SK-N-SH (cell line): Measurements from ENCODE around the gene FAM181A. TPM values are rescaled to one million over a fixed set of nuclear protein-coding genes. Genes with fewer than 3 reads are reported as not detected.

ENCODE experiments used
- CTCF ChIA-PET: fragments of 300-600, 350-600 bp; formaldehyde crosslinking; extraction: SDS; loops from one replicate; lab custom pipeline; 2021; lab: Yijun Ruan, JAX
- POLR2A ChIA-PET: fragments of 350-600 bp; sonication (Branson Sonifier 250); formaldehyde crosslinking; extraction: SDS; loops from one replicate; lab custom pipeline; 2020; ENCODE audit warnings: antibody characterized with exemption, inconsistent platforms; lab: Yijun Ruan, JAX
- DNase-seq: peaks from one replicate; pipeline ENCODE4 v3.0.0; 2012
- H2AFZ ChIP-seq: fragments of 200-600 bp; sonication (generic); 2 replicates; pipeline ENCODE4 v1.8.1; 2016; ENCODE audit warnings: antibody characterized with exemption, mild to moderate bottlenecking, low read depth
- H3F3A ChIP-seq: fragments of 200-600 bp; sonication (generic); replicated peaks from 2 replicates; pipeline ENCODE3; 2016; ENCODE audit warnings: antibody characterized with exemption, mild to moderate bottlenecking; ENCODE audit not compliant: insufficient read depth
- H3K27ac ChIP-seq, 2 experiments: fragments of 200-500 bp in 1 of 2; fragments of 200-600 bp in 1 of 2; sonication (Bioruptor generic) in 1 of 2; sonication (generic), shearing (Covaris generic) in 1 of 2; 2 replicates each; pipeline versions ENCODE4 v1.5.1 to v1.6.1; 2014 to 2016; ENCODE audit warnings: low read depth in 2 of 2, inconsistent platforms in 1 of 2, low read length in 1 of 2, mild to moderate bottlenecking in 1 of 2, mixed read lengths in 1 of 2
- H3K27me3 ChIP-seq: fragments of 200-600 bp; sonication (generic), shearing (Covaris generic); 2 replicates; pipeline ENCODE4 v1.6.1; 2016; ENCODE audit warnings: mixed run types; ENCODE audit not compliant: insufficient read depth
- H3K36me3 ChIP-seq, 2 experiments: fragments of 200-500 bp in 1 of 2; fragments of 200-600 bp in 1 of 2; sonication (Bioruptor generic) in 1 of 2; sonication (generic) in 1 of 2; replicated peaks in 1 of 2; 2 replicates each; pipeline versions ENCODE3 to v1.5.1; 2014 to 2016; ENCODE audit warnings: low read length in 1 of 2, mild to moderate bottlenecking in 1 of 2; ENCODE audit not compliant: insufficient read depth in 2 of 2, control insufficient read depth in 1 of 2
- H3K4me1 ChIP-seq, 2 experiments: fragments of 200-500 bp in 1 of 2; fragments of 200-600 bp in 1 of 2; sonication (Bioruptor generic) in 1 of 2; sonication (generic), shearing (Covaris generic) in 1 of 2; 2 replicates each; pipeline versions ENCODE4 v1.5.1 to v1.6.1; 2014 to 2016; ENCODE audit warnings: low read depth in 1 of 2, low read length in 1 of 2, mixed run types in 1 of 2; ENCODE audit not compliant: insufficient read depth in 2 of 2, control insufficient read depth in 1 of 2
- H3K4me2 ChIP-seq: fragments of 200-600 bp; sonication (generic), shearing (Covaris generic); 2 replicates; pipeline ENCODE4 v1.6.1; 2017; ENCODE audit warnings: mixed run types
- H3K4me3 ChIP-seq, 2 experiments: fragments of 200-500 bp in 1 of 2; fragments of 200-600 bp in 1 of 2; sonication (Bioruptor generic) in 1 of 2; sonication (generic), shearing (Covaris generic) in 1 of 2; 2 replicates each; pipeline versions ENCODE4 v1.5.1 to v1.8.1; 2014 to 2016; ENCODE audit warnings: low read depth in 2 of 2, inconsistent platforms in 1 of 2, low read length in 1 of 2, mild to moderate bottlenecking in 1 of 2, mixed read lengths in 1 of 2, moderate library complexity in 1 of 2
- H3K79me2 ChIP-seq: fragments of 200-600 bp; sonication (generic); 2 replicates; pipeline ENCODE4 v1.8.1; 2017; ENCODE audit warnings: mild to moderate bottlenecking; ENCODE audit not compliant: insufficient read depth
- H3K9ac ChIP-seq: fragments of 200-600 bp; sonication (generic); 2 replicates; pipeline ENCODE4 v1.6.1; 2017; ENCODE audit warnings: mixed run types
- H3K9me2 ChIP-seq: fragments of 200-600 bp; sonication (generic); 2 replicates; pipeline ENCODE4 v1.6.1; 2017; ENCODE audit warnings: mixed run types
- H3K9me3 ChIP-seq: fragments of 200-600 bp; sonication (generic); 2 replicates; pipeline ENCODE4 v1.6.1; 2017; ENCODE audit warnings: mixed run types, mild to moderate bottlenecking, moderate library complexity
- H4K20me1 ChIP-seq: fragments of 200-600 bp; sonication (generic); 2 replicates; pipeline ENCODE4 v1.6.1; 2017; ENCODE audit warnings: mild to moderate bottlenecking, mixed run types; ENCODE audit not compliant: insufficient read depth
- CHD2 ChIP-seq: fragments of 150-350 bp; IDR thresholded peaks from 2 replicates; pipeline ENCODE4 v1.6.1; 2018; ENCODE audit warnings: low read length; ENCODE audit not compliant: partially characterized antibody
- CTCF ChIP-seq: fragments of 200-600 bp; sonication (generic); IDR thresholded peaks from 2 replicates; pipeline ENCODE4 v1.6.1; 2017; ENCODE audit warnings: antibody characterized with exemption, mild to moderate bottlenecking, moderate library complexity
- ELF1 ChIP-seq: IDR thresholded peaks from 2 replicates; pipeline ENCODE4 v1.4.0; 2012
- EZH2phosphoT487 ChIP-seq: fragments of 200-600 bp; sonication (generic); IDR thresholded peaks from 2 replicates; pipeline ENCODE4 v1.6.1; 2017; ENCODE audit warnings: low read depth, mixed run types, mild to moderate bottlenecking, antibody characterized with exemption, moderate library complexity, borderline replicate concordance
- FOSL2 ChIP-seq: IDR thresholded peaks from 2 replicates; pipeline ENCODE4 v1.4.0; 2012; ENCODE audit warnings: low read depth, mild to moderate bottlenecking, moderate library complexity, borderline replicate concordance
- FOXJ3 ChIP-seq: sonication (generic); formaldehyde crosslinking; IDR thresholded peaks from 2 replicates; pipeline ENCODE4 v1.5.1; 2020; ENCODE audit warnings: mild to moderate bottlenecking, missing genetic modification reagents
- GABPA ChIP-seq: IDR thresholded peaks from 2 replicates; pipeline ENCODE4 v1.4.0; 2012; ENCODE audit warnings: low read depth, mild to moderate bottlenecking
- GATA2 ChIP-seq: sonication (generic); formaldehyde crosslinking; IDR thresholded peaks from 2 replicates; pipeline ENCODE4 v1.5.0; 2020; ENCODE audit warnings: mild to moderate bottlenecking, missing genetic modification reagents
- IRF3 ChIP-seq: fragments of 150-350 bp; IDR thresholded peaks from 2 replicates; pipeline ENCODE4 v1.6.1; 2016; ENCODE audit warnings: mild to moderate bottlenecking, low read depth, low read length
- JUND ChIP-seq: IDR thresholded peaks from 2 replicates; pipeline ENCODE4 v1.4.0; 2012
- NFIC ChIP-seq: IDR thresholded peaks from 2 replicates; pipeline ENCODE4 v1.4.0; 2012; ENCODE audit warnings: borderline replicate concordance
- PBX3 ChIP-seq: IDR thresholded peaks from 2 replicates; pipeline ENCODE4; 2012
- POLR2AphosphoS5 ChIP-seq: IDR thresholded peaks from 2 replicates; pipeline ENCODE4 v1.6.1; 2012; ENCODE audit warnings: low read depth, low read length
- RCOR1 ChIP-seq: fragments of 150-350 bp; IDR thresholded peaks from 2 replicates; pipeline ENCODE4 v1.6.1; 2017; ENCODE audit warnings: antibody characterized with exemption, low read length
- RFX5 ChIP-seq: IDR thresholded peaks from 2 replicates; pipeline ENCODE4 v1.6.1; 2012; ENCODE audit warnings: mild to moderate bottlenecking, improper control_type of control experiment, low read length
- SIN3A ChIP-seq: IDR thresholded peaks from 2 replicates; pipeline ENCODE4 v1.6.1; 2012; ENCODE audit warnings: low read depth, mild to moderate bottlenecking, low read length, moderate library complexity, borderline replicate concordance
- SMC3 ChIP-seq: IDR thresholded peaks from 2 replicates; pipeline ENCODE4 v1.6.1; 2012; ENCODE audit warnings: low read depth, low read length, improper control_type of control experiment
- TAF1 ChIP-seq: IDR thresholded peaks from 2 replicates; pipeline ENCODE4 v1.6.1; 2012; ENCODE audit warnings: low read depth, mild to moderate bottlenecking, low read length, moderate library complexity, borderline replicate concordance
- TEAD4 ChIP-seq: IDR thresholded peaks from 2 replicates; pipeline ENCODE4 v1.4.0; 2012; ENCODE audit warnings: mild to moderate bottlenecking, borderline replicate concordance; ENCODE audit not compliant: insufficient read depth
- YY1 ChIP-seq: IDR thresholded peaks from 2 replicates; pipeline ENCODE4 v1.4.0; 2012; ENCODE audit warnings: low read depth, mild to moderate bottlenecking
- WGBS: methylation state at CpG from one replicate; pipeline ENCODE4 v1.1.6; 2017; ENCODE audit warnings: low lambda C conversion rate; 5-methylcytosine and 5-hydroxymethylcytosine counted together
- polyA plus RNA-seq, 3 experiments: library from polyadenylated mRNA; depleted of rRNA; stranded (reverse); fragments of >200 nt; gene quantifications; 2 replicates each; pipeline ENCODE4 v1.2.3, GENCODE V29; 2012
- TF ChIP-seq, protein P1 (sequence below): IDR thresholded peaks from 2 replicates; pipeline ENCODE4 v1.4.0; 2012; ENCODE audit warnings: low read depth, borderline replicate concordance

The FAM181A gene
- polyA plus RNA-seq, 1 of the 3 experiments (the other 2 are of a cell fraction), result not detected

- no peak for TF ChIP-seq CTCF
- no peak for TF ChIP-seq GABPA
- no peak for TF ChIP-seq FOSL2
- no peak for TF ChIP-seq JUND
- no peak for TF ChIP-seq EZH2phosphoT487
- TF ChIP-seq, protein P1, sequence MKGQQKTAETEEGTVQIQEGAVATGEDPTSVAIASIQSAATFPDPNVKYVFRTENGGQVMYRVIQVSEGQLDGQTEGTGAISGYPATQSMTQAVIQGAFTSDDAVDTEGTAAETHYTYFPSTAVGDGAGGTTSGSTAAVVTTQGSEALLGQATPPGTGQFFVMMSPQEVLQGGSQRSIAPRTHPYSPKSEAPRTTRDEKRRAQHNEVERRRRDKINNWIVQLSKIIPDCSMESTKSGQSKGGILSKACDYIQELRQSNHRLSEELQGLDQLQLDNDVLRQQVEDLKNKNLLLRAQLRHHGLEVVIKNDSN, result no peak
- TF ChIP-seq RCOR1, result no peak
- TF ChIP-seq YY1, result no peak
- TF ChIP-seq RFX5, result no peak
- TF ChIP-seq GATA2 (CRISPR knock-in tag), result no peak
- TF ChIP-seq SIN3A, result no peak
- TF ChIP-seq FOXJ3, result no peak
- no peak for TF ChIP-seq PBX3
Observed at GRCh38 chr14:93925374-93925895, 1.7 kb upstream of the FAM181A start (continued).

- no peaks in the 10 kb centered on the region for H3K4me1 ChIP-seq
- no peak overlapping the region for H3K4me2 ChIP-seq
- CTCF ChIA-PET, result interaction anchor here (1.0 to 2.1 kb wide), 5 partner anchors 9 to 23 kb away, joined by 3 to 5 read pairs (median 5); no protein-coding TSS in a partner anchor
- POLR2A ChIA-PET, result no interaction called here
- no peak overlapping the region for H3K9ac ChIP-seq
- no peak overlapping the region for H3K4me3 ChIP-seq
- DNase-seq, result no peak
- H3K9me3 ChIP-seq, result no peaks in the 10 kb centered on the region
- H3K79me2 ChIP-seq, result no peaks in the 10 kb centered on the region
- H2AFZ ChIP-seq, result no peak overlapping the region
- 66% methylated on average over 13 of the region's 21 CpGs for WGBS
- H3K27me3 ChIP-seq, result no peaks in the 10 kb centered on the region
- H3F3A ChIP-seq, result no peaks in the 10 kb centered on the region
- H3K27ac ChIP-seq, result no peak overlapping the region
- TF ChIP-seq TAF1 (no peak), SIN3A (no peak), NFIC (no peak), POLR2AphosphoS5 (no peak), IRF3 (no peak), RFX5 (no peak), GABPA (no peak), EZH2phosphoT487 (no peak), SMC3 (no peak), CHD2 (no peak), ELF1 (no peak), GATA2 (CRISPR knock-in tag) (no peak), PBX3 (no peak), TEAD4 (no peak), YY1 (no peak), FOSL2 (no peak)
- TF ChIP-seq, protein P1, result no peak
- TF ChIP-seq, all 33 proteins: peak for 0
- Histone ChIP-seq H3K36me3 (no peaks in the 10 kb centered on the region), H3K9me2 (no peaks in the 10 kb centered on the region), H4K20me1 (no peaks in the 10 kb centered on the region)
Observed at GRCh38 chr14:93926245-93926872, 785 bp upstream of the FAM181A start.
